Gastroesophageal sphincter (tissue), 4 donors: ENCODE measurements around the gene KLC1. TPM values are rescaled to one million over a fixed set of nuclear protein-coding genes. Genes with fewer than 3 reads are reported as not detected.

Source experiments
- ATAC-seq: fragments of 150-250 bp; one replicate; pipeline ENCODE4 v1.9.1; 2016; ENCODE audit warnings: mild to moderate bottlenecking, moderate library complexity
- H3K27ac ChIP-seq, 4 donors: fragments of 200-600 bp; sonication (generic) in 3 of 4; 1 replicate in 3 of 4; 2 replicates in 1 of 4; pipeline ENCODE4 v1.5.1; 2016 to 2019
- H3K27me3 ChIP-seq: fragments of 200-600 bp; sonication (generic); one replicate; pipeline ENCODE4 v1.5.1; 2019
- H3K36me3 ChIP-seq, 2 donors: fragments of 200-600 bp; sonication (generic); one replicate each; pipeline ENCODE4 v1.5.1; 2019; ENCODE audit warnings: control low read depth in 1 of 2
- H3K4me1 ChIP-seq, 3 donors: fragments of 200-600 bp; sonication (generic); 1 replicate in 2 of 3; 2 replicates in 1 of 3; pipeline ENCODE4 v1.5.1; 2016 to 2019; ENCODE audit warnings: control low read depth in 2 of 3
- H3K4me3 ChIP-seq, 2 donors: fragments of 200-600 bp; sonication (generic); one replicate each; pipeline ENCODE4 v1.5.1; 2019; ENCODE audit warnings: mild to moderate bottlenecking in 1 of 2, moderate library complexity in 1 of 2
- H3K9me3 ChIP-seq, 3 donors: fragments of 200-600 bp; sonication (generic); one replicate each; pipeline ENCODE4 v1.5.1; 2017 to 2019; ENCODE audit warnings: control low read depth in 2 of 3
- EP300 ChIP-seq: sonication (generic); formaldehyde crosslinking; IDR thresholded peaks from one replicate; pipeline ENCODE4 v1.6.1; 2017; ENCODE audit warnings: antibody characterized with exemption, mild to moderate bottlenecking
- POLR2A ChIP-seq, 2 donors: fragments of 450-650 bp; IDR thresholded peaks; one replicate each; pipeline ENCODE4 v1.6.1; 2017; ENCODE audit warnings: antibody characterized with exemption in 2 of 2, mild to moderate bottlenecking in 2 of 2, moderate library complexity in 1 of 2
- POLR2AphosphoS5 ChIP-seq: sonication (generic); formaldehyde crosslinking; IDR thresholded peaks from one replicate; pipeline ENCODE4 v1.6.1; 2017; ENCODE audit warnings: antibody characterized with exemption
- WGBS, 2 donors: methylation state at CpG; one replicate each; pipeline ENCODE4 v1.1.5; 2018; ENCODE audit warnings: low coverage in 1 of 2; 5-methylcytosine and 5-hydroxymethylcytosine counted together
- total RNA-seq, 4 donors: library from RNA; depleted of rRNA; stranded (reverse); fragments of >200 nt; gene quantifications; one replicate each; pipeline ENCODE4 v1.1.0, GENCODE V29; 2016
- TF ChIP-seq, protein P1 (sequence below), 4 experiments: fragments of 200-600 bp in 2 of 4; fragments of 450-650 bp in 2 of 4; sonication (generic) in 1 of 4; IDR thresholded peaks; one replicate each; pipeline ENCODE4 v1.5.1; 2017 to 2019; ENCODE audit warnings: antibody characterized with exemption in 4 of 4, mild to moderate bottlenecking in 2 of 4, moderate library complexity in 2 of 4

The KLC1 gene
- total RNA-seq, 4 donors from 2014 or later = 275 to 390 (median 339) TPM

DNA sequence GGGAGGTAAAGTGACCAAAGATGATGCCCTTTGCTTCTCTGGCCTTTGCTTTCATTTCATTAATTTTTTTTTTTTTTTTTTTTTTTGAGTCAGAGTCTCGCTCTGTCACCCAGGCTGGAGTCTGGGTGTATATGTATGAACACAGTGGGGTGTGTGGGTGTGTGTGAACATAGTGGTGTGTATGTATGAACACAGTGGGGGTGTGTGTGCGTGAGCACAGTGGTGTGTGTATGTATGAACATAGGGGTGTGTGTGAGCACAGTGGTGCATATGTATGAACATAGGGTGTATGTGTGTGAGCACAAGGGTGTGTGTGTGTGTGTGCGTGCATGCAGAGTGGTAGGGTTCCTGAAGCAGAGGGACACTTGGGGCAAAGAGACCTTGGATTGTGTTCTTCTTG is 9.6 kb downstream of the KLC1 start:
- ATAC-seq = no peak
- peak overlapping the region in 1 of 4 donors; percentile 60 for H3K27ac ChIP-seq
- 74 to 78% methylated on average over 1 to 2 of the region's 3 CpGs for WGBS, 2 donors
- H3K27me3 ChIP-seq = no peaks in the 10 kb centered on the region
- H3K9me3 ChIP-seq = no peaks in the 10 kb centered on the region
- no peak for TF ChIP-seq EP300
- TF ChIP-seq POLR2AphosphoS5 = no peak
- no peak overlapping the region for H3K4me3 ChIP-seq
- H3K4me1 ChIP-seq = peaks cover 0 to 93% (median 29%) of the 10 kb centered on the region in 3 donors
- no peaks in the 10 kb centered on the region for H3K36me3 ChIP-seq

DNA sequence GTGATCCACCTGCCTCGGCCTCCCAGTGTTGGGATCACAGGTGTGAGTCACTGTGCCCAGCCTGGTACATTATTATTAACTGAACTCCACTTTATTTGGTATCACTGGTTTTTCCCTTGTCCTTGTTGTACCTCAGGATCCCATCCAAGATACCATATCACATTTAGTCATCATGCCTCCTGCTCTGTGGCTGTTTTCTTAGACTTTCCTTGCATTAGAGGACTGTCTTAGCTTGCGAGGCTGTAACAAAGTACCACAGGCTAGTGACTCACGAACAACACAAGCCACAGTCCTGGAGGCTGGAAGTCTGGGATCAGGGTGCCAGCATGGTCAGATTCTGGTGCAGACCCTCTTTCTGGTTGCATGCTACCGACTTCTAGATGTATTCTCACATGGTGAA is 12.2 kb downstream of the KLC1 start:
- 80 to 94% methylated on average over 1 to 2 of the region's 4 CpGs for WGBS, 2 donors
- peaks cover 0 to 86% (median 13%) of the 10 kb centered on the region in 3 donors for H3K4me1 ChIP-seq

DNA sequence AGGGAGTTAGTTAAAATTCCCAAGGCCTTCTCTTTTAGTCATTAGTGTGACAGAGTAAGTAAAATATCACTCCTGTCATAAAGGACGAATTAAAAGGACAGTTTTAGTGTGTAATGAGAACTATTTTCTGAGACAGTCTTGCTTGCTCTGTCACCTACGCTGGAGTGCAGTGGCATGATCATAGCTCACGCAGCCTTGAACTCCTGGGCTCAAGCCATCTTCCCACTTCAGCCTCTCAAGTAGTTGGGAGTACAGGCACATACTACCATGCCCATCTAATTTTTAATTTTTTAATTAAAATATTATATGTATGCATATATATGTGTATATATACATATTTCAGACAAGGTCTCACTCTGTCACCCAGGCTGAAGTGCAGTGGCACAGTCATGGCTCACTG is 17.2 kb downstream of the KLC1 start:
- no peak for ATAC-seq
- no peaks in the 10 kb centered on the region for H3K27me3 ChIP-seq
- peaks cover 0 to 65% (median 6%) of the 10 kb centered on the region in 3 donors for H3K4me1 ChIP-seq
- no peak for TF ChIP-seq POLR2AphosphoS5
- TF ChIP-seq EP300 = no peak
- TF ChIP-seq POLR2A (IDR thresholded peaks at IDR 0.05) = no peak
- TF ChIP-seq, protein P1, sequence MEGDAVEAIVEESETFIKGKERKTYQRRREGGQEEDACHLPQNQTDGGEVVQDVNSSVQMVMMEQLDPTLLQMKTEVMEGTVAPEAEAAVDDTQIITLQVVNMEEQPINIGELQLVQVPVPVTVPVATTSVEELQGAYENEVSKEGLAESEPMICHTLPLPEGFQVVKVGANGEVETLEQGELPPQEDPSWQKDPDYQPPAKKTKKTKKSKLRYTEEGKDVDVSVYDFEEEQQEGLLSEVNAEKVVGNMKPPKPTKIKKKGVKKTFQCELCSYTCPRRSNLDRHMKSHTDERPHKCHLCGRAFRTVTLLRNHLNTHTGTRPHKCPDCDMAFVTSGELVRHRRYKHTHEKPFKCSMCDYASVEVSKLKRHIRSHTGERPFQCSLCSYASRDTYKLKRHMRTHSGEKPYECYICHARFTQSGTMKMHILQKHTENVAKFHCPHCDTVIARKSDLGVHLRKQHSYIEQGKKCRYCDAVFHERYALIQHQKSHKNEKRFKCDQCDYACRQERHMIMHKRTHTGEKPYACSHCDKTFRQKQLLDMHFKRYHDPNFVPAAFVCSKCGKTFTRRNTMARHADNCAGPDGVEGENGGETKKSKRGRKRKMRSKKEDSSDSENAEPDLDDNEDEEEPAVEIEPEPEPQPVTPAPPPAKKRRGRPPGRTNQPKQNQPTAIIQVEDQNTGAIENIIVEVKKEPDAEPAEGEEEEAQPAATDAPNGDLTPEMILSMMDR (IDR thresholded peaks at IDR 0.05) = no peak
- H3K27ac ChIP-seq = no peak overlapping the region
- H3K36me3 ChIP-seq = no peaks in the 10 kb centered on the region
- no peak overlapping the region for H3K4me3 ChIP-seq
- no peaks in the 10 kb centered on the region for H3K9me3 ChIP-seq
- WGBS, 2 donors = 81 to 86% methylated on average over 3 of the region's 3 CpGs

More for the DNA sequence above, 12.2 kb downstream of the KLC1 start:
- Histone ChIP-seq H3K36me3 (no peaks in the 10 kb centered on the region), H3K4me3 (no peak overlapping the region), H3K9me3 (no peaks in the 10 kb centered on the region), H3K27me3 (no peaks in the 10 kb centered on the region), H3K27ac (peak overlapping the region in 1 of 4 donors; percentile 14)
- no peak for ATAC-seq
- TF ChIP-seq EP300 = no peak
- no peak for TF ChIP-seq POLR2AphosphoS5
- no peak for TF ChIP-seq POLR2A (IDR thresholded peaks at IDR 0.05)

DNA sequence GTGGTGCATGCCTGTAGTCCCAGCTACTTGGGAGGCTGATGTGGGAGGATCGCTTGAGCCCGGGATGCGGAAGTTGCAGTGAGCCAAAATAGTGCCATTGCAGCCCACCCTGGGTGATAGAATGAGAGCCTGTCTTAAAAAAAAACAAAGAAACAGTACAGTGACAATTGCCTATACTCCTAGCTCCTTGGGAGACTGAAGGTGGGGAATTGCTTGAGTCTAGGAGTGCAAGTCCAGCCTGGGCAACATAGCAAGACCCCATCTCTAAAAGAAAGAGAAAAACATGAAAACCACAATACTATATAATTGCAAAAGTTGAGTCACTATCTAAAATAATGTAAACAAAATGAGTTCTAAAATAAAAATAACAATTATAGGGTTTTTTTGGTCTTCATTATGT is 20.0 kb downstream of the KLC1 start:
- no peak overlapping the region for H3K4me3 ChIP-seq
- peaks cover 4 to 70% (median 22%) of the 10 kb centered on the region in 3 donors for H3K4me1 ChIP-seq
- no peak for TF ChIP-seq POLR2A (IDR thresholded peaks at IDR 0.05)
- no peak for TF ChIP-seq POLR2AphosphoS5
- TF ChIP-seq, protein P1 (IDR thresholded peaks at IDR 0.05) = no peak
- TF ChIP-seq EP300 = no peak
- ATAC-seq = no peak
- WGBS, 2 donors = 100% methylated on average over 1 to 3 of the region's 3 CpGs
- H3K36me3 ChIP-seq = no peaks in the 10 kb centered on the region
- H3K27ac ChIP-seq = no peak overlapping the region
- no peaks in the 10 kb centered on the region for H3K9me3 ChIP-seq
- no peaks in the 10 kb centered on the region for H3K27me3 ChIP-seq

DNA sequence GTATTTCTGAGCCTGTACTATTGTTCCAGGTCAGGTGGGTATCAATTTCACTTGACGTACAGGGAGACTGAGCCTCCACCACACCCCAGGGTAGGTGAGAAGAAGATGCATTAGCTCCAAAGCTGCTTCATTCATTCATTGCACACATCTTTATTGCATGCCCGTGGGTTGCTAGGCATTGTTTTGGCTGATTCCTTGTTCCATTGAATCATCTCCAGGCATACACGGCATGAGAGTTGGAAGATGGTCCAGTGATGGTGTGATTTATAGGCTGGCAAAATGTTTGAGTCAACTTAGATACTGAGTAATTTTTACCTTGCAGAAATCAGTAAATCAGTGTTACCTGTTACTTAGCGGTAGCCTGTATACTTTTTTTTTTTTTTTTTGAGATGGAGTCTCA is 21.2 kb downstream of the KLC1 start:
- no peak for TF ChIP-seq POLR2A (IDR thresholded peaks at IDR 0.05)
- no peak for TF ChIP-seq EP300
- no peak for TF ChIP-seq POLR2AphosphoS5
- H3K4me1 ChIP-seq = peaks cover 4 to 77% (median 26%) of the 10 kb centered on the region in 3 donors
- 51 to 56% methylated on average over 4 of the region's 4 CpGs for WGBS, 2 donors
- no peaks in the 10 kb centered on the region for H3K9me3 ChIP-seq
- no peak overlapping the region for H3K27ac ChIP-seq
- H3K36me3 ChIP-seq = peaks cover 0 to 7% of the 10 kb centered on the region in 2 donors
- no peak for ATAC-seq
- H3K27me3 ChIP-seq = no peaks in the 10 kb centered on the region
- no peak overlapping the region for H3K4me3 ChIP-seq

DNA sequence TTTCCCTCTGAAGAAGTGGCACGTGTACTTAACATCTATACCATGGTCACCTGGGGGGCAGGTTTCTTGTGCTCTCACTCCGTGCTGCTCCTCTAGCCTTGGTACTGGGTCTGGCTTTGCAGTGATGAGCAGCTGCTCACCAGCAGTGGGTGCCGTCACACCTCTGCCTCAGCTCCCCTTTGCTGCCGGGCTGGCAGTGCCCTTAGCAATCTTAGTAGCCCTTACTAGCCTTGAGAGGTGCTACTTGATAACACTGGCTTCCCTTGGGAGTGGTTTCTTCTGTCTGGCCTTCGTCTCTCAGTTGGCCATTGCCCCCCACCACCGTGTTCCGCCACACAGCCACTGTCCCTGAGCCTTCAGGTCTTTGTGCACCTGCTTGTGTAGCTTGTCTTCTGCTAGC is 22.6 kb downstream of the KLC1 start:
- Histone ChIP-seq H3K4me3 (no peak overlapping the region), H3K27ac (no peak overlapping the region), H3K36me3 (peaks cover 0 to 21% of the 10 kb centered on the region in 2 donors), H3K4me1 (peaks cover 4 to 76% (median 24%) of the 10 kb centered on the region in 3 donors), H3K9me3 (no peaks in the 10 kb centered on the region), H3K27me3 (no peaks in the 10 kb centered on the region)
- TF ChIP-seq EP300 = no peak
- no peak for TF ChIP-seq POLR2AphosphoS5
- TF ChIP-seq POLR2A (IDR thresholded peaks at IDR 0.05) = no peak
- TF ChIP-seq, protein P1 (IDR thresholded peaks at IDR 0.05) = no peak
- 73 to 92% methylated on average over 5 to 7 of the region's 7 CpGs for WGBS, 2 donors
- no peak for ATAC-seq
